AG10803 (cell line): ENCODE results near the gene TMEM184B.

Experiments used
- DNase-seq: peaks from one replicate; pipeline ENCODE4 v3.0.0; 2010; ENCODE audit warnings: low read depth
- H3K4me3 ChIP-seq: 2 replicates; pipeline ENCODE4 v1.5.1; 2011; ENCODE audit warnings: mild to moderate bottlenecking, low read length, control low read depth
- TF ChIP-seq, protein P1 (sequence below): conservative IDR thresholded peaks from 2 replicates; pipeline ENCODE4 v1.5.1; 2011; ENCODE audit warnings: mild to moderate bottlenecking, low read length, control low read depth, inconsistent platforms

The TMEM184B gene

DNA sequence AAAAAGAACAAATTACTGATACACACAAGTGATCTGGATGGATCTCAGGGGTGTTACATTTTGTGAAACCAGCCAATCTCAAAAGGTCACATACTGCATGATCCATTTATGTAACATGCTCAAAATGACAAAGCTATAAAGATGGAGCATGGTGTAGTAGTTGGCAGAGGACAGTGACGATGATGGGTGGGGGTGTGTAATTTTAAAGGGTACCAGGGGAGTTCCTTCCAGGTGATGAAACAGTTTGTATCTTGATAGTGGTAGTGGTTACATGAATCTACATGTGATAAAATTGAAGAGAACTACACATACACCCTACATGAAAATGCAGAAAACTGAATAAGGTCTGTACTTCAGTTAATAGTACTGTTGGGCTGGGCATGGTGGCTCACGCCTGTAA lies 17.1 kb downstream of the TMEM184B start:
- TF ChIP-seq, protein P1, sequence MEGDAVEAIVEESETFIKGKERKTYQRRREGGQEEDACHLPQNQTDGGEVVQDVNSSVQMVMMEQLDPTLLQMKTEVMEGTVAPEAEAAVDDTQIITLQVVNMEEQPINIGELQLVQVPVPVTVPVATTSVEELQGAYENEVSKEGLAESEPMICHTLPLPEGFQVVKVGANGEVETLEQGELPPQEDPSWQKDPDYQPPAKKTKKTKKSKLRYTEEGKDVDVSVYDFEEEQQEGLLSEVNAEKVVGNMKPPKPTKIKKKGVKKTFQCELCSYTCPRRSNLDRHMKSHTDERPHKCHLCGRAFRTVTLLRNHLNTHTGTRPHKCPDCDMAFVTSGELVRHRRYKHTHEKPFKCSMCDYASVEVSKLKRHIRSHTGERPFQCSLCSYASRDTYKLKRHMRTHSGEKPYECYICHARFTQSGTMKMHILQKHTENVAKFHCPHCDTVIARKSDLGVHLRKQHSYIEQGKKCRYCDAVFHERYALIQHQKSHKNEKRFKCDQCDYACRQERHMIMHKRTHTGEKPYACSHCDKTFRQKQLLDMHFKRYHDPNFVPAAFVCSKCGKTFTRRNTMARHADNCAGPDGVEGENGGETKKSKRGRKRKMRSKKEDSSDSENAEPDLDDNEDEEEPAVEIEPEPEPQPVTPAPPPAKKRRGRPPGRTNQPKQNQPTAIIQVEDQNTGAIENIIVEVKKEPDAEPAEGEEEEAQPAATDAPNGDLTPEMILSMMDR: no peak
- no peak for DNase-seq
- H3K4me3 ChIP-seq: no peak overlapping the region

DNA sequence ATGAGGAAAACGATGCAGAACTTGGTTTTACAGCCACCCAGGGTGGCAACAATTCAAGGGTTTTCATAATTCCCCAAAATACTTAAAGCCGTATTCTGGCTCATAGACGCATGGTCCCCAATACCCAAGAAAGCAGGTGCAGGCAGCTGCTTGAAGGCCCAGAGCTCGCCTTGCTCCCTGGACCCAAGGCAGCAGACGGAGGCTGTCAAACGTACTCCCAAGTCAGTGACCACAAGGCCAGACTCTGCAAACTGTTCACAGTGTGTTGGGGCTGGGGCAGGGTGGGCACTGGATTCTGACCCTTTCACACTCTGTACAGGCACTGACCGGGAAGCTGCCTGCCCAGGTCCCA lies 21.5 kb downstream of the TMEM184B start:
- TF ChIP-seq, protein P1: no peak
- H3K4me3 ChIP-seq: no peak overlapping the region

DNA sequence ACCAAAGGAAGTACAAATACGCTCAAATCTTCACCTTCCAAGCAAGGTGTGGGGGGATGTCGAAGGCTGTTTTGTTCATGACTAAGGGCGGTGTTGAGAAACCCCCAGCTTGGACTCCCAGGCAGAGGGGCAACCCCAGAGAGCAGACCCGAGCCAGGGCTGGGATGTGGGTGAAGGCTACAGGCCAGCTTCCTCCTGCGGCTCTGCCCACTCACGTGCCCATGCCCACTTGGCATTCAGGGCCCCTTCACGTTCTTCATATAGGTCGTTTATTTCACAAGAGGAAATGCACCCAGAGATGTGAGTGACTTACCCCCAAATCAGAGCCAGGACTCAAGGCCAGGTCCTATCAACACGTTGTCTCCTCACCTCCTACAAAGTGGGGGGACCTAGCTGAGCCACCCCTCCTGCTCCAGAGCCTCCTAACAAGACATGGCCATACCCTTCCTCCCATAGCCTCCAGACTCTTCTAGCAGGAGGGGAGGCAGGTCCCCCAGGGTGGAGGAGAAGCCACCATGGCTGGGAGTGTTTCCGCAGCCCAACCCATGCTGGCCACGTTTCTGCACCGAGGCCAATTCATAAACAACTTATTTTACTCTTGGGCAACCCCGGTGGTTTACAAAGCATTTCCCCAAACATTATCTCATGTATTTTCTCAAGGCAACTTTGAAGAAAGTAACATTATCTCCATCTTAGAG lies 22.0 kb downstream of the TMEM184B start:
- no peak for DNase-seq
- no peak overlapping the region for H3K4me3 ChIP-seq
- TF ChIP-seq, protein P1: no peak

More for the DNA sequence above, 21.5 kb downstream of the TMEM184B start:
- DNase-seq: no peak

DNA sequence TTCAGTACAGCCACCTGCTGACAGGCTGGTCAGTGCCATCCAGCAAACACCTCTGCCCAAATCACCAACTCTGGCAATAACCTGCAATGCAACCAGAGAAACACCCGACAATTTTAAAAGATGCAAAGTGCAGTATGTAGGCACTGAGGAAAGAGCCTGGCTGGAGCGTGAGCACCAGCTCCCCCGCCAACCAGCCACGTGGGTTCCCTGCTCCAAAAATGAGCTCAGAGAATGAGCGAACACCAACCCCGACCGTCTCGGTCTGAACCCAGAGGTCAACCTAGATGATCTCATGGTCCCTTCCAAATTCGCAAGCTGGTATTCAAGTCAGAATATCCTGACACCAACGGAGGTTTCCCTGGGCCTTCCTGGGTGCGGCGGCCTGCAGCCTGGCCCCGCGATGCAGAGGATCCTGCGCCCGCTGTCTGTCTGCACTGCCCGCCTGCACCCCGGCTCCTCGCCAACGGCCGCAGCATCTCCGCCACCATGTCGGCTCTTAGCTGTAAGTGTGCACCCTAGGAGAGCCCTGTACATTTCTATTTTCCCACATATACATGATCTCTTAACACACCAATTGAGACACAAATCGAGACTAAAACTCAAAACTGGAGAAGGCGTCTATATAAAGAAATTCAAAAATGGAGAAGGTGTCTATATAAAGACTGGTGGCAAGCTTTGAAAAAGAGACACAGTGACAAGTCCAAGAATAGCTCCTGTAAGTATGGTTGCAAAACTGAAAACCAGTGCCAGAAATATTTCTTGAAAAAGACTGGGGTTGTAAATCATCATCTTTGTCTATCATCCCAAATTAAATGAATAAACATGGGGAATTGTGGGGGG lies 22.8 kb downstream of the TMEM184B start:
- DNase-seq: no peak
- TF ChIP-seq, protein P1: no peak

DNA sequence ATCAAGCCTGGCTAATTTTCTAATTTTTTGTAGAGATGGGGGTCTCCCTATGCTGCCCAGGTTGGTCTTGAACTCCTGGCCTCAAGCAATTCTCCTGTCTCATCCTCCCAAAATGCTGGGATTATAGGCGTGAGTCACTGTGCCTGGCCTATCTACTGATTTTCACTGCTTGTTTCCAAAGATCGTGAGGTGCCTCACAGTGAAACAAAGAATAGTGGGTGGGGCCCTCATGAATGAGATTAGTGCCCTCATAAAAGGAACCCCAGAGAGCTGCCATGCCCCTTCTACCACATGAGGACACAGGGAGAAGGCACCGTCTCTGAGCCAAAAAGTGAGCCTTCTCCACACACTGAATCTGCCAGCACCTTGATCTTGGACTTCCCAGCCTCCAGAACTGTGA lies 23.5 kb downstream of the TMEM184B start:
- DNase-seq: no peak
- TF ChIP-seq, protein P1: no peak

More for the DNA sequence above, 22.8 kb downstream of the TMEM184B start:
- no peak overlapping the region for H3K4me3 ChIP-seq

DNA sequence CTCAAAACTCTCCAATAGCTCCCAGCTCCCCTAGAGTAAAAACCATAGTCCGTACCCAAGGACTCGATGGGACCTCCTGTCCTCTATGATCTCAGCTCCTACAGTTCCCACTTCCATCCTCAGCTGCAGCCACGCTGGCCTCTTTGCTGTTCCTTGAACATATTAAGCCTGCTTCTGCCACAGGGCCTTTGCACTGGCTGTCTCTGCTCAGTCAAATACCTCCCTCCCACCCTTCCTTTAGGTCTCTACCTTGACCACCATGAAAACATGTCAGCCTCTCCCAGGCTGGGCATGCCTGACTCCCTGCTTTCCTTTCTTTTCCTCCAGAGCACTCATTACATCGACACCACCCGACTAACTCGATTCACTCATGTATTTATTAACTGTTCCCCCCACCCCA lies 24.5 kb downstream of the TMEM184B start:
- no peak for DNase-seq
- TF ChIP-seq, protein P1: no peak
- no peak overlapping the region for H3K4me3 ChIP-seq

More for the DNA sequence above, 23.5 kb downstream of the TMEM184B start:
- H3K4me3 ChIP-seq: no peak overlapping the region

DNA sequence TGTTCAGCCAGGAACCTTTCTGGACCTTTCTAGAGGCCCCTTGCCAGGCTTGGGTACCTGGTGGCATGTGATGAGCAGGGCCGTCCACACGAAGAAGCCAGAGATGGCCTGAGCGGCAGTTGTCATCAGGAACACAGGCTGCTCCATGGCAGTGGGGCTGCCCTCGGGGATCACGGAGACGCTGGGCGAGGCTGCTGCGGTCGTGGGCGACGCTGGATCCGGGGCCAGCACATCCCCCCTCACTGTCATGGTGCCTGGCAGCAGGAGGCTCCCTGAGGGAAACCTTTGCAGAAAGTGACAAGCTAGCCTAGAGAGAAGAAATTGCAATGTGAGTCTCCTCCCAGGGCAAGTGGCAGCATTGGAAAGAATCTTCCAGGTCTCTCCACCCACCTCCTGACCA lies 25.1 kb downstream of the TMEM184B start:
- TF ChIP-seq, protein P1: no peak
- no peak for DNase-seq

More for the DNA sequence above, 25.1 kb downstream of the TMEM184B start:
- no peak overlapping the region for H3K4me3 ChIP-seq
